ENCODE data around the gene AJAP1. TPM values are rescaled to one million over a fixed set of nuclear protein-coding genes. Genes with fewer than 3 reads are reported as not detected.

AJAP1 gene
- total RNA-seq, 1 donor from 2014 or later: 0.17 TPM

- H3K4me3 ChIP-seq (ENCODE audit: low read depth, low read length): no peak overlapping the region
- no peak for DNase-seq (ENCODE audit: low read depth)
- TF ChIP-seq, protein P1, sequence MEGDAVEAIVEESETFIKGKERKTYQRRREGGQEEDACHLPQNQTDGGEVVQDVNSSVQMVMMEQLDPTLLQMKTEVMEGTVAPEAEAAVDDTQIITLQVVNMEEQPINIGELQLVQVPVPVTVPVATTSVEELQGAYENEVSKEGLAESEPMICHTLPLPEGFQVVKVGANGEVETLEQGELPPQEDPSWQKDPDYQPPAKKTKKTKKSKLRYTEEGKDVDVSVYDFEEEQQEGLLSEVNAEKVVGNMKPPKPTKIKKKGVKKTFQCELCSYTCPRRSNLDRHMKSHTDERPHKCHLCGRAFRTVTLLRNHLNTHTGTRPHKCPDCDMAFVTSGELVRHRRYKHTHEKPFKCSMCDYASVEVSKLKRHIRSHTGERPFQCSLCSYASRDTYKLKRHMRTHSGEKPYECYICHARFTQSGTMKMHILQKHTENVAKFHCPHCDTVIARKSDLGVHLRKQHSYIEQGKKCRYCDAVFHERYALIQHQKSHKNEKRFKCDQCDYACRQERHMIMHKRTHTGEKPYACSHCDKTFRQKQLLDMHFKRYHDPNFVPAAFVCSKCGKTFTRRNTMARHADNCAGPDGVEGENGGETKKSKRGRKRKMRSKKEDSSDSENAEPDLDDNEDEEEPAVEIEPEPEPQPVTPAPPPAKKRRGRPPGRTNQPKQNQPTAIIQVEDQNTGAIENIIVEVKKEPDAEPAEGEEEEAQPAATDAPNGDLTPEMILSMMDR (conservative IDR thresholded peaks at IDR 0.05; ENCODE audit: low read depth, low read length): no peak
Measured at GRCh38 chr1:4657960-4658541, 3.6 kb downstream of the AJAP1 start.

DNA sequence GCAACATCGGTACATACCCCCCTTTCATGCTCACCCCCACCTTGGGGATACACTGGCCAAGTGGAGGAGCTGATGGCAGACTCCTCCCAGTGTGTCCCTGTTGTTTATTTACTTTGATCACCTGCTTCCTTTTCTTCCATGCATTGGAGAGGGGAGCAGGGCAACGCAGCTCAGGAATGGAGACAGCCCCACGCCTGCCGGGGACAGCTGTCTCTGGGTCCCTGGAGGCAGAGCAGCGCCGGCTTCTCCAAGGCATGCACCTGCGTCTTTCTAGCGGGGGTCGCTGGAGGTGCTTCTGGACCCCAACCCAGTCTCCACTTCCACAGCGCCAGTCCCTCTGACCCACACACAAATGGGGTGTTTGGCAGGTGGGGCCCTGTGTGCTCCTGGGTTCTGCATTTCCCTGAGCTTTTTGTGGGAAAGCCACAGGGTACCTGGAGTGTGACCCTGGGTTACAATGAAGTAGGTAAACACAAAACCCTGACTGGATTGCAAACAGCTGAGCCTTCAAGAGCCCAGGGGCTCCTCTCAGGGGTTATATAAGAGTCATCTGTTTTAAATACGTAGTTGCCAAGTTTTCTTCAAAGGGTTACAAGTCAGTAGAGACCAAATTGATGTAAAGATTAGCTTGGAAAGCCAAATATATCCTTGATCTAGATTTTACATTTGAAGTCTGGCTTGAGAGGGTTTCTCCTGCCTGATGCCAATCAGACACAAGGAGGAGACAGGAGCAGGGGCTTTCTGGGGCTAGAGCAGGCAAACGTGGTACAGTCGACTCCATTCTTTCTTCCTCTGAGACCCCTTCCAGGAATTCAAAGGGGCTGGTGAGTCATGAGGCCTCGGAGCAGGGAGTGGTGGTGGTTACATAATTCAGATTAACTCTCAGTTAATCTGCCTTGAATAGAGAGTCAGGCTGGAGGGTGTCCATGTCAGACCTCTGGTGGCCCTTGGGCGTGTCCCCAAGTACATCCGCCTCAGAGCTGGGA, 4.5 kb downstream of the AJAP1 start:
- TF ChIP-seq, protein P1 (conservative IDR thresholded peaks at IDR 0.05; ENCODE audit: low read depth, low read length): no peak
- DNase-seq (ENCODE audit: low read depth): no peak
- H3K4me3 ChIP-seq (ENCODE audit: low read depth, low read length): no peak overlapping the region

DNA sequence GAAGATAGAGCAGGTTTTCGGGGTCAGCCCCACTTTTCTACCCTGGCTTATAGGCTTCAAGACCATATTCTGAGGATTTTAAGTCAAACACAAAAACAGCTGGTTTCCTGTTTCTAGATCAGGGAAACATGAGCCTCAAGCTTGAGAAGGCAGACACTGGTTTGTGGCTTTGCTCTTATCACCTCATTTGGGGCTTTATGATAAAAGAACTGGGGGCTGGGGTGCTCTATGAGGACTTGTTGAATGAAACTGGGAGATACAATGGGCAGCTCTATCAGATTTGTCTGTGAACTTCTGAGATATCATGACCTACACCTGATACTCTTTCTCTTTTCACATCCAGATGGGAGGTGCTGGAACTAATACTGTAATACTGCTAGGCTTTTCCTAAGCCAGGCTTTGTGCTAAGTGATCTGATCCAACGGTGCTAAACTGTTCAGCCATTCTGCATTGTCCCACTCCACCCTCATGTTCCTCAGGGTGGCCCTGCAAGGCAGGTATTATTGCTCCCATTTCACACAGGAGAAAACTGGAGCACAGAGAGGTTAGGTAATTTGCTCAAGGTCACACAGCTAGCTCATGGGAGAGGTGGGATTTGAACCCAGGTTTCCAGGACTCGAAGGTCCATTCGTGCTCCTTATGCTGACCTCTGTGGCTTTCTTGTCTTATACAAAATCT, 6.6 kb downstream of the AJAP1 start:
- no peak overlapping the region for H3K4me3 ChIP-seq (ENCODE audit: low read depth, low read length)
- DNase-seq (ENCODE audit: low read depth): no peak
- TF ChIP-seq, protein P1 (conservative IDR thresholded peaks at IDR 0.05; ENCODE audit: low read depth, low read length): no peak

DNA sequence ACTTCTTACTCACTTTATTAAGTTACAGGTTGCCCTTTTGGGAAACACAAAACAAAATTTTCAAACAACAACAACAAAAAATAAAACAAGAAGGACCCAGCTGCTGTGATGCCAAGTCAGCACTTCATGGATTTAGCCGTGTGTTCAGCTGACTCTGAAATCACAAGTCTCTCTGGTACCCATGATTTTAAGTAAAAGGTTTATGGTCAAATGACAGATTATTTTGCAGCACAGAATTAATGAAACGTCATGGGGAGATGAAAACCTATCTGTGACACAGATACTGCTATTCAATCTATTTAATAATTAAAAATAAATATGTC, 7.1 kb downstream of the AJAP1 start:
- TF ChIP-seq, protein P1 (conservative IDR thresholded peaks at IDR 0.05; ENCODE audit: low read depth, low read length): no peak
- DNase-seq (ENCODE audit: low read depth): no peak
- no peak overlapping the region for H3K4me3 ChIP-seq (ENCODE audit: low read depth, low read length)

GRCh38 chr1:4662168-4662567, 7.8 kb downstream of the AJAP1 start:
- DNase-seq (ENCODE audit: low read depth): no peak
- TF ChIP-seq, protein P1 (conservative IDR thresholded peaks at IDR 0.05; ENCODE audit: low read depth, low read length): no peak

DNA sequence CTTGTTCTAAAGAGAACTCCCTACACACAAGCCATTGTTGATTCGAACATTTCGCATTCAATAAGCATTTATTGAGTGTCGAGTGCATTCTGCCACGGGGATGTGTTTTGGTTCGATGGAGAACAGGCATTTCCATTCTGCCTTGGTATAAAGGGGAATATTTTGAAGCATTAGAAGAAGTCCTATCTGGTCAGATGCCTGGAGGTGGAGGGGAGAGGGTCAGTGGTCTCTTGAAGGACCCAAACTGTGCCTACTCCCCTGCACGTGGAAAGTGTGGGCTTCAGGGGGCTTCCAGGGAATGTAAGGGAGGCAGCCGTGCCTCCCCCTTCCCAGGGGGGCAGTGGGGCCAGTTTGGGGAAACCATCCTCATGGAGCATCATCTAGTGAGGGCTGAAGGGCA, 8.3 kb downstream of the AJAP1 start:
- TF ChIP-seq, protein P1 (conservative IDR thresholded peaks at IDR 0.05; ENCODE audit: low read depth, low read length): no peak

More at GRCh38 chr1:4662168-4662567, 7.8 kb downstream of the AJAP1 start:
- H3K4me3 ChIP-seq (ENCODE audit: low read depth, low read length): no peak overlapping the region

More for the DNA sequence above, 8.3 kb downstream of the AJAP1 start:
- H3K4me3 ChIP-seq (ENCODE audit: low read depth, low read length): no peak overlapping the region
- no peak for DNase-seq (ENCODE audit: low read depth)
